B cell (primary cell): ENCODE data around the gene TNFRSF17. TPM values are rescaled to one million over a fixed set of nuclear protein-coding genes. Genes with fewer than 3 reads are reported as not detected.

Source experiments
- ATAC-seq: fragments of 200-7000 bp; cut with Tn5 transposase; one replicate; pipeline ENCODE4 v1.10.0; 2021; ENCODE audit warnings: low read depth, mild to moderate bottlenecking, moderate number of reproducible peaks, moderate library complexity
- CTCF ChIA-PET: fragments of 350-600 bp; sonication (Branson Sonifier 250); formaldehyde crosslinking; loops from one replicate; lab custom pipeline; 2021; ENCODE audit warnings: antibody characterized with exemption, inconsistent platforms; lab: Charles Lee
- POLR2A ChIA-PET: fragments of 350-600 bp; sonication (Branson Sonifier 250); formaldehyde crosslinking; loops from one replicate; lab custom pipeline; 2021; ENCODE audit warnings: antibody characterized with exemption; lab: Charles Lee
- DNase-seq: peaks from one replicate; pipeline ENCODE4 v3.0.0; 2013
- H2AFZ ChIP-seq: 2 replicates; pipeline ENCODE4 v1.6.1; 2012; ENCODE audit warnings: mild to moderate bottlenecking, low read depth, low read length; ENCODE audit not compliant: insufficient read depth, poor library complexity, severe bottlenecking
- H3K27ac ChIP-seq, 2 donors: 1 replicate in 1 of 2; 2 replicates in 1 of 2; pipeline ENCODE4 v1.5.1; 2012 to 2013; ENCODE audit warnings: low read length in 2 of 2, mild to moderate bottlenecking in 2 of 2, moderate library complexity in 1 of 2
- H3K27me3 ChIP-seq, 4 experiments: fragments of 200-600 bp in 1 of 4; sonication (generic) in 1 of 4; replicated peaks in 1 of 4; 1 replicate in 2 of 4; 2 replicates in 2 of 4; pipeline versions ENCODE4 v1.6.1 to v1.7.0; 2013 to 2016; ENCODE audit warnings: low read length in 3 of 4, mild to moderate bottlenecking in 2 of 4, mixed read lengths in 1 of 4, moderate library complexity in 1 of 4; ENCODE audit not compliant: insufficient read depth in 4 of 4, control insufficient read depth in 3 of 4; ENCODE audit errors: control extremely low read depth in 1 of 4
- H3K36me3 ChIP-seq, 2 experiments: replicated peaks in 1 of 2; 1 replicate in 1 of 2; 2 replicates in 1 of 2; pipeline versions ENCODE4 v1.6.1 to v1.7.1; 2013; ENCODE audit warnings: low read length in 1 of 2; ENCODE audit not compliant: insufficient read depth in 2 of 2, control insufficient read depth in 1 of 2; ENCODE audit errors: control extremely low read depth in 1 of 2, extremely low read depth in 1 of 2
- H3K4me1 ChIP-seq, 2 donors: fragments of 200-600 bp in 1 of 2; sonication (generic) in 1 of 2; 1 replicate in 1 of 2; 2 replicates in 1 of 2; pipeline versions ENCODE4 v1.5.1 to v1.6.1; 2013 to 2017; ENCODE audit warnings: low read length in 2 of 2; ENCODE audit not compliant: control insufficient read depth in 2 of 2, insufficient read depth in 2 of 2
- H3K4me2 ChIP-seq: replicated peaks from 2 replicates; pipeline ENCODE3; 2012; ENCODE audit warnings: mild to moderate bottlenecking, low read depth, low read length; ENCODE audit not compliant: poor library complexity, severe bottlenecking
- H3K4me3 ChIP-seq, 5 experiments: fragments of 200-600 bp in 1 of 5; sonication (generic) in 1 of 5; 1 replicate in 3 of 5; 2 replicates in 2 of 5; pipeline versions ENCODE4 v1.5.1 to v1.7.0; 2011 to 2016; ENCODE audit warnings: low read length in 4 of 5, mild to moderate bottlenecking in 4 of 5, low read depth in 2 of 5, control low read depth in 1 of 5, moderate library complexity in 1 of 5; ENCODE audit not compliant: insufficient read depth in 1 of 5; ENCODE audit errors: control extremely low read depth in 1 of 5, extremely low read depth in 1 of 5
- H3K79me2 ChIP-seq: fragments of 200-600 bp; sonication (generic); one replicate; pipeline ENCODE4 v1.6.0; 2016; ENCODE audit warnings: low read length; ENCODE audit not compliant: control insufficient read depth, insufficient read depth
- H3K9ac ChIP-seq: fragments of 200-600 bp; sonication (generic); 2 replicates; pipeline ENCODE4 v1.6.1; 2017; ENCODE audit warnings: mild to moderate bottlenecking, low read length, moderate library complexity
- H3K9me3 ChIP-seq, 3 donors: one replicate each; pipeline versions ENCODE4 v1.6.1 to v1.7.1; 2013; ENCODE audit warnings: low read length in 2 of 3; ENCODE audit not compliant: control insufficient read depth in 2 of 3, insufficient read depth in 1 of 3; ENCODE audit errors: control extremely low read depth in 1 of 3
- H4K20me1 ChIP-seq: 2 replicates; pipeline ENCODE4 v1.6.0; 2012; ENCODE audit warnings: mild to moderate bottlenecking, low read length; ENCODE audit not compliant: insufficient read depth, control insufficient read depth, poor library complexity, severe bottlenecking
- H3K27ac Mint-ChIP-seq: one replicate; pipeline ENCODE4 v1.8.0; 2021; ENCODE audit warnings: mixed read lengths
- H3K27me3 Mint-ChIP-seq: one replicate; pipeline ENCODE4 v1.8.0; 2021; ENCODE audit warnings: mixed read lengths
- H3K4me1 Mint-ChIP-seq: one replicate; pipeline ENCODE4 v1.8.0; 2021; ENCODE audit warnings: mixed read lengths
- H3K4me3 Mint-ChIP-seq: one replicate; pipeline ENCODE4 v1.8.0; 2021; ENCODE audit warnings: mixed read lengths
- H3K9me3 Mint-ChIP-seq: one replicate; pipeline ENCODE4 v1.8.0; 2022; ENCODE audit warnings: mixed read lengths; ENCODE audit not compliant: insufficient read depth
- CTCF ChIP-seq: fragments of 200-600 bp; IDR thresholded peaks from one replicate; pipeline ENCODE4 v1.8.0; 2022; ENCODE audit warnings: antibody characterized with exemption, mild to moderate bottlenecking
- EZH2 ChIP-seq: IDR thresholded peaks from 2 replicates; pipeline ENCODE4 v1.6.1; 2012; ENCODE audit warnings: borderline replicate concordance, low read depth, mild to moderate bottlenecking, moderate library complexity, low read length; ENCODE audit not compliant: insufficient read depth, poor library complexity, severe bottlenecking
- WGBS: methylation state at CpG from one replicate; pipeline ENCODE4 v1.1.5; 2013; ENCODE audit warnings: missing lambda C conversion rate; ENCODE audit not compliant: insufficient coverage; 5-methylcytosine and 5-hydroxymethylcytosine counted together
- intact Hi-C: fragments of 100-400 bp; cut with micrococcal nuclease; formaldehyde crosslinking; loops from one replicate; pipeline ENCODE4 v1.10.0; 2022
- polyA plus RNA-seq: library from polyadenylated mRNA; depleted of rRNA; stranded (reverse); fragments of >200 nt; gene quantifications from 2 replicates; pipeline ENCODE4 v1.2.3, GENCODE V29; 2012
- total RNA-seq, 2 donors: library from RNA; stranded (reverse); fragments of 120-200 nt in 1 of 2; gene quantifications; 1 replicate in 1 of 2; 2 replicates in 1 of 2; pipeline versions ENCODE4 v1.2.3 to v1.2.4, GENCODE V29; 2013 to 2022

TNFRSF17 gene
- total and polyA plus RNA-seq, 2 donors (not counting 1 experiment from before 2014, with no cell fraction given) = 4.6 to 16.4 TPM

GRCh38 chr16:11963706-11964105 is 1.3 kb upstream of the TNFRSF17 start:
- H3K27ac ChIP-seq = peak overlapping the region; percentile 85 to 86
- CTCF ChIA-PET = interaction anchor here (1.0 to 5.0 kb wide), 4 partner anchors 14 to 105 kb away, joined by 3 to 44 read pairs (median 13); no protein-coding TSS in a partner anchor
- WGBS = no CpG with 5 or more reads among the region's 6 CpGs

More at GRCh38 chr16:11963706-11964105, 1.3 kb upstream of the TNFRSF17 start:
- H3K4me2 ChIP-seq = peak overlapping the region; percentile 68
- no peaks in the 10 kb centered on the region for H3K9me3 ChIP-seq
- no peak overlapping the region for H3K4me3 ChIP-seq
- intact Hi-C loops = no loop called here
- no peak overlapping the region for H3K9ac ChIP-seq
- H3K9me3 Mint-ChIP-seq = no peaks in the 10 kb centered on the region
- H3K4me1 ChIP-seq = peaks cover 58 to 83% of the 10 kb centered on the region in 2 donors
- DNase-seq (no peak), ATAC-seq (no peak)
- H3K36me3 ChIP-seq = peaks cover 0 to 9% of the 10 kb centered on the region in 2 experiments
- peak overlapping the region; percentile 87 for H3K4me3 Mint-ChIP-seq
- no peaks in the 10 kb centered on the region for H4K20me1 ChIP-seq
- H3K79me2 ChIP-seq = peaks cover 45% of the 10 kb centered on the region
- H3K27me3 ChIP-seq = no peaks in the 10 kb centered on the region
- no peak for TF ChIP-seq CTCF
- TF ChIP-seq EZH2 = no peak
- POLR2A ChIA-PET = interaction anchor here (0.6 to 3.8 kb wide), 2 partner anchors 10 to 14 kb away, joined by 4 to 39 read pairs; partner anchors contain the start of gene SNX29
- peaks cover 63% of the 10 kb centered on the region for H3K4me1 Mint-ChIP-seq
- peak overlapping the region; percentile 54 for H2AFZ ChIP-seq
- H3K27me3 Mint-ChIP-seq = no peaks in the 10 kb centered on the region
- H3K27ac Mint-ChIP-seq = peak overlapping the region; percentile 93
